Measurements from ENCODE around the gene SLC38A9.
"Not testable (repeated sequence)": the region's sequence is repeated elsewhere in the genome, so short reads cannot be mapped to it uniquely, and the experiment has no call there.

SLC38A9 gene, protein sequence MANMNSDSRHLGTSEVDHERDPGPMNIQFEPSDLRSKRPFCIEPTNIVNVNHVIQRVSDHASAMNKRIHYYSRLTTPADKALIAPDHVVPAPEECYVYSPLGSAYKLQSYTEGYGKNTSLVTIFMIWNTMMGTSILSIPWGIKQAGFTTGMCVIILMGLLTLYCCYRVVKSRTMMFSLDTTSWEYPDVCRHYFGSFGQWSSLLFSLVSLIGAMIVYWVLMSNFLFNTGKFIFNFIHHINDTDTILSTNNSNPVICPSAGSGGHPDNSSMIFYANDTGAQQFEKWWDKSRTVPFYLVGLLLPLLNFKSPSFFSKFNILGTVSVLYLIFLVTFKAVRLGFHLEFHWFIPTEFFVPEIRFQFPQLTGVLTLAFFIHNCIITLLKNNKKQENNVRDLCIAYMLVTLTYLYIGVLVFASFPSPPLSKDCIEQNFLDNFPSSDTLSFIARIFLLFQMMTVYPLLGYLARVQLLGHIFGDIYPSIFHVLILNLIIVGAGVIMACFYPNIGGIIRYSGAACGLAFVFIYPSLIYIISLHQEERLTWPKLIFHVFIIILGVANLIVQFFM

DNA sequence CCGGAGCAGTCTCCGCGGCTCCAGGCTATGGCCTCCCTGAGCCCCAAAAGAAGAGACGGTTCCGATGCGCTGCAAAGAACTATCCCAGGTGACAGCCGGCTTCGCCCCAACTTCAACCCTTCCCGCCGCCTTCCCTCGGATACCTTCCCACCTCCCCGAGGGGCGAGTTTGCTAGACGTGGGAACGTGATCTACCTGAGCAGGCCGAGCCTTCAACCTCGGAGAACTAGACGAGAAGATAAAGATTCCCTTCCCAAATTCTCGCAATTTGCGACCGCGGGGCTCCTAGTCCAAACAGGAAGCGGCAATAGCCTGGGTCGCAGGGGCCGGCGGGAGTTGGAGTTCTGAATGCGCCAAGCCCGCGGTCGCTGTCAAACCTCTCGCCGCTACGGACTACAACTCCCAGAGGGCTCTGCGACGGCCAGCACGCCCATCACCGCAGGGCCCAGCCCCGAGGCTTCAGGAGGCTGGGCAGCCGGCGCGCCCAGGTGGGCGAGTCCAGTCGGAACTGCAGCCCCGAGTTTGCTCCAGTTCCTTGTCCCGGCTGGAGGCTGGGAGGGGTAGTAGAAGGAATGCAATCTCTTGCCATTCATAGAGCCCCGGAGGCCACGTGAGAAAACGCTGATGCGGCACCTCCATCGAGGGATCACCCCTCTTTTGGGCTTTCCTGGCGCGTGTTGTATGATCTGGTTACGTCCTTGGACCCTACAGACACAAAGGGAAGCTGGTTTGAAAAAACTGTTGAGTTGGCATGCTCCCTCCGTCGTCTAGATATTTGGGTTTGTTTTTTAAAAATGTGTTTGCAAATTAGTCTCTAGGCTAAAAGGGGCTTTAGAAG lies at the start of gene SLC38A9:
Gene SLC38A9 (minus strand): TSS at position 302 of the 837 bp plus-strand sequence. CDS start 14,366 bp downstream, outside the sequence.
- peak; percentile 87 to 91 (median 89) for DNase-seq (ENCODE audit: low read depth in 2 of 3, low spot score in 1 of 3)

DNA sequence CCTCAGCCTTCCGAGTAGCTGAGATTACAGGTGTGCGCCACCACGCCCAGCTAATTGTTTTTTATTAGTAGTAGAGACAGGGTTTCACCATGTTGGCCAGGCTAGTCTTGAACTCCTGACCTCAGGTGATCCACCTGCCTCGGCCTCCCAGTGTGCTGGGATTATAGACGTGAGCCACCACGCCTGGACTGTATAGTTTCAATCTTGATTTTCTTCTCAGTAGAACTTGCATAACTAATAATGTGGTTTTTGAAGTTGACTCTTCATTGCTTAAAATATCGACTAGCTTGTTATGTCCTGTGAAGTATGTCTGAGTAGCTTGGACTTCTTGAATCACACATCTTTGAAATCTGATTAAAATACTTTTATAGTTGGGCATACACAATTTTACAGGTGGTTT lies 49.6 kb upstream of the SLC38A9 start:
- DNase-seq (ENCODE audit: low read depth in 2 of 3, low spot score in 1 of 3): not testable (repeated sequence)

DNA sequence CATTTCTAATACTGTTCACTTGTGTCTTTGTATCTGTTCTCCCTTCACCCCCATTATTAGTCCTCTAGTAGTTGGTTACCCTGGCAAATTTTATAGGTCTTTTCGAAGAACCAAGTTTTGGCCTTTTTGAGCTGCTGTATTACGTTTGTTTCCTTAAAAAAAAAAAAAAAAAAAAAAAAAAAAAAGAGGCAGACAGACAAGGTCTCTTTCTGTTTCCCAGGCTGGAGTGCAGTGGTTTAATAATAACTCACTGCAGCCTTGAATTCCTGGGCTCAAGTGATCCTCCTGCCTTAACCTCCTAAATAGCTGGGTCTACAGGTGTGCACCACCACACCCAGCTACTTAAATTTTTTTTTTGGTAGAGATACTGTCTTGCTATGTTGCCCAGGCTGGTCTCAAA lies 46.6 kb upstream of the SLC38A9 start:
- no peak for DNase-seq (ENCODE audit: low read depth in 2 of 3, low spot score in 1 of 3)

DNA sequence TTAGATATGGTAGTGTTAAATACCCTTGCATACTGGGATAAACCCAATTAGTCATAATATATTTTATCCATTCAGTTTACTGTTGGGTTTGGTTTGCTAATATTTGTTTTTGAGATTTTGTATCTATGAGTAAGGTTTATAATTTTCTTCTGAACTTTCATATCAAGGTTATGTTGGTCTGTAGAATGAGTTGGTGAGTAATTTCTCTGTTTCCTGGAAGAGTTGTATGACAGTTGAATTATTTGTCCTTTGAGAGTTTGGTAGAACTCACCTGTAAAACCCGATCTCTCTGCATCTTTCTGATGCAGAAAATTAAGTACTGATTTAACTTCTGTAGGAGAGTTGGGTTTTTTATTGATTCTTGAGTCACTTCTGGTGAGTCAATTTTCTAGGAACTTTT lies 46.1 kb upstream of the SLC38A9 start:
- no peak for DNase-seq (ENCODE audit: low read depth in 2 of 3, low spot score in 1 of 3)

DNA sequence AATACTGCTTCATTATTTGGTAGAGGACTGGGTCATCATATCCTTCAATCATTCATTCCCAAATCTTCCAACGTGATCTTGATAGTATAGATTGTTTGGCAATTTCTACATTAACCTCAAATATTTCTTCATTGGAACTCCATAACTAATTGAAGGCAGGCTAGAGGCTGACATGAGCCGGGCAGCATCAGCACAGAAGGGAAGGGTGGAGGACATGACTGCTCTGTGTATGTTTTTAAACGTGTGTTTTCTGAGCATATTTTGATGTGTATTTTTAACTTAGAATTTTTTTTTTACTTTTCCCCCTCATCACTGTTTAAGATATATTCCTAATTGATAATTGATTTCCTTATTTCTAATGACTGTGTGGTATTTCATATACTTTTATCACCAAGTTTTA lies 38.4 kb upstream of the SLC38A9 start:
- no peak for DNase-seq (ENCODE audit: low read depth in 2 of 3, low spot score in 1 of 3)

DNA sequence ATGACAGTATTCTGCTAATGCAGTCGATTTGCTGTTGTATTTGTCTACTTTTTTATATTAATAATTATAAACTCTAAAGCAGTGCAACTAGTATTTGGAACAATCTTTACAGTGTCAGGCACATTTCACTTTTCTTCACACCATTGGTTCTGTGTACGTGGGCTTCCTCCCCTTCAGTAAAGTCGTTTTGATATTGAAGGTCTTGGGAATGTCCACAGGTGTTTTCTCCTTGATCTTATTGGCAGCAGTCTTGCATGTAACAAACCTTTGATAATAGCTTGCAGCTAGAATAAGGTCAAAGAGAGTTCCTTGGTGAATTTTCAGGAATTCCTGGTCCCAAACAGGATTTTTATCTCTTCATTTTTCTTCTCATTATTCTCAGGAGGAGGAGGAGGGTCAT lies 37.9 kb upstream of the SLC38A9 start:
- DNase-seq (ENCODE audit: low read depth in 2 of 3, low spot score in 1 of 3): no peak

DNA sequence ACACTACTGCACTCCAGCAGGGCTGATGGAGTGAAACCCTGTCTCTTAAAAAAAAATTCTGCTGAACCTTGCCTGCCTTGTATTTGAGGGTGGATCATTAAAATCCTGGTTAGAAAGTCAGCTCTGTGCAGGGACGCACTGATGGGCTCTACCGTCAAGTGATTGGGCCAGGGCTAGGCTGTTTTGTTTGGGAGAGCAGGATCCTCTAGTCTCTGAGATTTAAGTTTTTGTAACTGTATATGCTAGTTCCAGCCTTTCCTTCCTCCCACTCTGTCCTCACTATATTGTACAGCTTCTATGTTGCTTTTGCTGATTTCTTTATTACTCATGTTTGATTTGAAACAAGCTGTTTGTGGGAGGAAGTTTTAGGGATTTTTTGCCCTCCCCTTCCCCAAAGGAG lies 37.3 kb upstream of the SLC38A9 start:
- no peak for DNase-seq (ENCODE audit: low read depth in 2 of 3, low spot score in 1 of 3)

DNA sequence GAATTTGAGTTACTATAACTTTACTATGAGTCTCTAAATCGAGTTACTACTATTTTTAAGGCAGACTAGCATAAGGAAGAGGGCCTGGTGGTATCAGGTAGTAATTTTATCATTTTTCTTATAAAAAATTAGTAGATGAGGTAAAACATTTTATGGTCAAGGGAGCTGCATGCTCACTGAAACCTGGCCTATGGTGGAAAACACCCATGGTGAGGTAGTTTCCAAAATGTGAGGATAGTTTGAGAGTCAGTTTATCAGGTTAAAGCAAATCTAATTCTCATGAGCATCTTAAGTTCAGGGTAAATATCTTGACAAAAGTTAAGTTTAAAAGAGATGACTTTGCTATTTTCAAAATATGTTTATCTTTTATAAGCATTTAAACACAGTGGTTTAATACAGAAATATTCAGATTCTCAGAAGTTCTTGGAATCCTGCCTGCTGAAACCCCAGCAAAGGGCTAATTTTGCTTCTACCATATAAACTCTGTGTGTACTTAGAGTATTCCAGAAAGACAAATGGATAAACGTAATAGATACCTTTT lies 35.7 kb upstream of the SLC38A9 start:
- DNase-seq (ENCODE audit: low read depth in 2 of 3, low spot score in 1 of 3): no peak

DNA sequence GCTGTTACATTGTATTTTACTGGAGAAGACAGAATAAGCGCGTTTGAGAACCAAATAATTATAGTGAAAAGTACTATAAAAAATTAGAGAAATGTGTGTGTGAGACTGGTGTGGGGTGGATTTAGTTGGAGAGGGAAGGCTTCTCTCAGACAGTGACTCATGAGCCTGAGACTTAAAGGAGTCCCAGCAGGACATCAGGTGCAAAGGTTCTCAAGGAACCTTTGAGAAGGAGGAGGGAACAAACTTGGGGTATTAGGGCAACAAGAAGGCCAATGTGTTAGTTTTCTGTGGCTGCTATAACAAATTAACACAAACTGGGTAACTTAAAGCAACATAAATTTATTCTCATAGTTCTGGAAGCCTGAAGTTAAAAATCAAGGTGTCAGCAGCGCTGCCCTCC lies 30.7 kb upstream of the SLC38A9 start:
- no peak for DNase-seq (ENCODE audit: low read depth in 2 of 3, low spot score in 1 of 3)

DNA sequence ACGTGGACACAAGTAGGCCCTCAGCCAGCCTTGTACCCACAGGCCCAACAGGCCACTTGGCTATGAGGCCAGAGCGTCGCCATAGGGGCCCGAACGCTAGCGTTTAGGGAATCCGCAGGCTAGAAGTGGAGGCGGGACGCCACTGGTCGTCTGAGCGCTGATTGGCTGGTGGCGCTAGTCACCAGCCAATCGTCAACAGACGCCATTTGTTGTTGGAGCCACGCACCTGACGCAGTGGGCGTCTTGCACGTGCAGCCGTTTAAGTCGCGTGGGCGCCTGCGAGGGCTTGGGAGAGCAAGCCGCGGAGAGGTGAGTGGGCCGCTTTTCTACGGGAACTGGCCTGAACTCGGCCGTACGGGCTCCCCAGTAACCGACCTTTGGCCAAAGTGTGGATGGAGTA lies 25.7 kb upstream of the SLC38A9 start, which contains the start of gene DDX4:
Gene DDX4 (plus strand): TSS at position 269 of the 400 bp plus-strand sequence. CDS start 903 bp downstream, outside the sequence.
- no peak for DNase-seq (ENCODE audit: low read depth in 2 of 3, low spot score in 1 of 3)

DNA sequence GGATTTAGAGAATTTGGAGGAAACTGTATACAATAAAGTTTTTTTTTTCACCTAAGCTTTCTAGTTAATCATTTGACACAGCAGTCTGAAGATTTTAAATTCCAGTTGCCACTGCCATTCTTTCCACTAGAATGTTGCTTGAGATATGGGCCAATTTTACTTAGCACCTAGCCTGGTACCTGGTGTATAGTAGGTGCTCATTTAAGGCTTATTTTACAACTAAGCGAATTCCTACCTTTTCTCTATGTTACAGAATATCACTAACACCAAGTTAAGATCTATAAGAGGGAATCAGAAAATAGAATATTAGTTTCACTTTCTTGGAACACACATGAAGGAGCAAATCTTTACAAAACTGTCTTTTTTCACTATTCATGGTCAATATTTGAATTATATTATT lies 22.5 kb upstream of the SLC38A9 start:
- DNase-seq (ENCODE audit: low read depth in 2 of 3, low spot score in 1 of 3): no peak

DNA sequence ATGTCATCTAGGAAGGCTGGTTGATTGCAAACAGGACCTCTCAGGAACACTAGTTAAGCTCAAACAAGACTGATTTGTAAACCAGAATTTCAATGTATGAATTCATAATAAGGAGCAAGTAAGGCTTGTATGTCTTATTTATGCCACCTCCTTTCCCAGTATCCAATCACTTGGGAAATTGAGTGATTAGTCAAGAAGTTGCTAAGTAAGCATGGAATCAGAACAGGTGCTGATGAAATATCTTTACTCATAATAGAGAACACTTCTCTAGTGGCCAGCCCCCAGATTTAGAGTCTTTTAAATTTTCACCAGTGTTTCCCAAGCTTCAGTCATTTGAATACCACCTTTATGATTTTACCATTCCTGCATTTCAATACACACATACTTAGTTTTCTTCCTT lies 20.5 kb upstream of the SLC38A9 start:
- DNase-seq (ENCODE audit: low read depth in 2 of 3, low spot score in 1 of 3): no peak

DNA sequence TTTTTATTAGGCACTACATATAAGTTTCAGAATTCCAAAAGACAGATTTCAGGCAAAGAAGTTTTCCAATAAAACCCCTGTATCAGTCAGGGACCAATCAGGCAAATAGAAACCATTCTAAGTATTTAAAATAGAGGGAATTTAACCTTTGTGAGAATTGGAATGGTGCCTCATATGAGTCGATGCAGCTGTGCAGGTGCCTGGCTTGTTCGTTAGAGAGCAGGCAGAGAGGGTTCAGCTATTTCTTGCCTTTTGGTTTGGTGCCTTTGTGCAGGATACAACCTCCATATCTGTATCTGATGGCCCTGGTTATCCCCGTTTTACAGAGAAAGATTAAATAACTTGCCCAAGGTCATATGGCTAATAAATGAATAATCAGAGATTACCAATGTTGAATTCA lies 19.7 kb upstream of the SLC38A9 start:
- no peak for DNase-seq (ENCODE audit: low read depth in 2 of 3, low spot score in 1 of 3)

DNA sequence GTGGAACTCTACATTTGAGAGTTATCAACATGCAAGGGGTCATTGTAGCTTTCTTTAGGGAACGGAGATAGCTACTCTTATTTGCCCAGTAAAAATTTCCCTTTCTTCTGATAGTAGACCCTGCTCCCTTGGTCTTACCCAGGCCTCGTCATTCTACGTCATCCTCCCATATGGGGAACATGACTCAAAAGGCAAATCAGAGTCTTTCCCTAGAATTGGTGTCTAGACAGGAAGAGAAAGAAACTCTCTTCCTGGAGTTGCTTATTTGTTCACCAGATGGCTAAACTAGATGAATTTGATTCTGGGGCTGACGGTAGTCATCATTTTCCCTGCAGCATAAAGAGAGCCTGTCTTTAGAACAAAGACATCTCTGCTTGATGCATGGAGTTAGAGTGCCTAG lies 12.2 kb upstream of the SLC38A9 start:
- DNase-seq (ENCODE audit: low read depth in 2 of 3, low spot score in 1 of 3): no peak

DNA sequence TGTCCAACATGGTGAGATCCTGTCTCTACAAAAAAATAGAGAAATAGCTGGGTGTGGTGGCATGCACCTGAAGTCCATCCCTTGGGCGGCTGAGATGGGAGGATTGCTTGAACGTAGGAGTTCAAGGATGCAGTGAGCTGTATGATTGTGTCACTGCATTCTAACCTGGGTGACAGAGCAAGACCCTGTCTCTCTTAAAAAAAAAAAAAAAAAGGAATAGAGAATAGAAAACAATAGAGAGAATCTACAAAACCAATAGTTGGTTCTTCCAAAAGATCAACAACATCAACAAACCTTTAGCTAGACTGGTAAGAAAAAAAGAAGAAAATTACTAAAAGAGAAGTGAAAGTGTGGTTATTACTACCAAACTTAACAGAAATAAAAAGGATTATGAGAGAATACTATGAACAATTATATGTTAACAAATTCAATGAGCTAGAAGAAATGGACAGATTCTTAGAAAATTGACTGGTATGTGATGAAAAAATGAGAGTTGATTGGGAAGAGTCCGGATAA lies 8.1 kb upstream of the SLC38A9 start:
- DNase-seq (ENCODE audit: low read depth in 2 of 3, low spot score in 1 of 3): no peak

DNA sequence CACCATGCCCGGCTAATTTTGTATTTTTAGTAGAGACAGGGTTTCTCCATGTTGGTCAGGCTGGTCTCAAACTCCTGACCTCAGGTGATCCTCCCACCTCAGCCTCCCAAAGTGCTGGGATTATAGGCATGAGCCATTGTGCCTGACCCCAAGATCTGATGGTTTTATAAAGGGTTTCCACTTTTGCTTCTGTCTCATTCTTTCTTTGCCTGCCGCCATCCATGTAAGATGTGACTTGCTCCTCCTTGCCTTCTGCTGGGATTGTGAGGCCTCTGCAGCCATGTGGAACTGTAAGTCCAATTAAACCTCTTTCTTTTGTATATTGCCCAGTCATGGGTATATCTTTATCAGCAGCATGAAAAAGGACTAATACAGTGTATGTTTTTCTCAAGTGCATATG lies 6.9 kb upstream of the SLC38A9 start:
- DNase-seq (ENCODE audit: low read depth in 2 of 3, low spot score in 1 of 3): not testable (repeated sequence)

DNA sequence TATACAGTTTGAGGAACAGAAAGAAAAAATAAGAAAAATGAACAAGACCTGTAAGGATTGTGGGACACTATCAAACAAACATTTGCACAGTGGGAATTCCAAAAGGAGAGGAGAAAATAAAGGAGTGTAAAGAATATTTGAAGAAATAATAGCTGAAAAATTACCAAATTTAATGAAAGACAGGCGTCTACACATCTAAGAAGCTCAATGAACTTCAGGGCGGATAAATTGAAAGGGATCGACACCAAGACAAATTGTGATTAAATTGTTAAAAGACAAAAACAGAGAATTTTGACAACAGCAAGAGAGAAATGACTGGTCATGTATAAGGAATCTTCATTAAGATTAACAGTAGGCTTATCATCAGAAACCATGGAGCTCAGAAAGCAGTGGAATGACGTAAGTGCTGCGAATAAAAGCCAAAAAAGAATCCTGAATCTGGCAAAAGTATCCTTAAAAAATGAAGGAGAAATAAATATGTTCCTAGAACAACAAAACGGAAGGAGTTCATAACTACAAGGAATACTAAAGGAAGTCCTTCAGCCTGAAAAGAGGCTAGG lies 3.5 kb upstream of the SLC38A9 start:
- DNase-seq (ENCODE audit: low read depth in 2 of 3, low spot score in 1 of 3): no peak

DNA sequence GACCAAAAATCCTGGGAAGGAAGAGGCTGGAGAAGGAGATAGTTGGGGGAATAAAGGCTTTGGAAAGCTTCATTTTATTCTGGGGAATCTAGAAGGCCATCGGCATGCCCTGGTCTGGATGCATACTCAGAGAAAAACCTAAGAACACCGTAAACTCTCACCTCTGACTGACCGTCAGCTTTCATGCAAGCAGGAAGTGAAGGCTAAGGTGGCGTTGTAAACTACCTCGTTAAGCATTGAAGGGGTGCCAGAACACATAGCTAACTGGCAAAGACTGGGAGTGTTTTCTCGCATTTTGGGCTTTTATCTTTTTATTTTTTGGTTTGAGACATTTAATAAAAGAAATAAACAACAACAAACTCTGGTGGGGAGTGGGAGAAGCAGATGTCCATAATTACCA lies 2.6 kb upstream of the SLC38A9 start:
- no peak for DNase-seq (ENCODE audit: low read depth in 2 of 3, low spot score in 1 of 3)

DNA sequence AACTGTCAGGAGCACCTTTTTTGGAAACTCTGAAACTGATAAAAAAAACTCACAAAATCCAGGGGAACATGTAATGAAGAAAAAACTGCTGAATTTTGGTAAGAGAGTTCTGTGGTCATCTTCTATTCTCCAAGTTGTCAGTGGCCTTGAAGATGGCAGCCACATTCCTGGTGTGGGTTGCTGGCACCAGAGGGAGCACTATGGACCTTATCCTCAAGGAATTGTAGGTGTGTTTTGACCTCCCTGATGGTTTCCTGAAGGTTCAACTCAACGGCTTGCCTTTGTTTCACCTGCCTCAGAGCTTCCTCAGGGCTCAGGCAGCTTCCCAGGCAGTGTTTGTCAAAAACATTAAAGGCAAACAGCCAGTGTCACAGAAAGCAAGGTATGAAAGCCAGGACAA lies 2.2 kb upstream of the SLC38A9 start:
- DNase-seq (ENCODE audit: low read depth in 2 of 3, low spot score in 1 of 3): no peak

DNA sequence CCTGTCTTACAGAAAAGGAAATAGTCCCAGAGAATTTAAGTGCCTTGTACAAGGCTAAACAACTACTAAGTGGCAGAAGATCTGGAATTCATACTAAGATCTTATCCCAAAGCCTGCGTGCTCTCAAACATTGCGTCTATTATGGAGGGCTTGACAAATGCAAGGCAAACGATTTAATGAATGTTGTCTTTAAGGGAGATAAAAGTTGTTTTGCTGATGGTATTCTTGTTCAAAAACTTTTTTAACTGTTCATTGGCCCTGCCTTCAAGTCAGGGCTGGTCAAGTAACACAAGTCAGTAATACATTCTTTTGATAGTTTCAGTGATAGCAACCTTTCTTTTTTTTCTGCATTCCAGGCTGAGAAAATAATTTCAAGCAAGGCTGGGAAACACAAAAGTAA lies 1.7 kb upstream of the SLC38A9 start:
- no peak for DNase-seq (ENCODE audit: low read depth in 2 of 3, low spot score in 1 of 3)

DNA sequence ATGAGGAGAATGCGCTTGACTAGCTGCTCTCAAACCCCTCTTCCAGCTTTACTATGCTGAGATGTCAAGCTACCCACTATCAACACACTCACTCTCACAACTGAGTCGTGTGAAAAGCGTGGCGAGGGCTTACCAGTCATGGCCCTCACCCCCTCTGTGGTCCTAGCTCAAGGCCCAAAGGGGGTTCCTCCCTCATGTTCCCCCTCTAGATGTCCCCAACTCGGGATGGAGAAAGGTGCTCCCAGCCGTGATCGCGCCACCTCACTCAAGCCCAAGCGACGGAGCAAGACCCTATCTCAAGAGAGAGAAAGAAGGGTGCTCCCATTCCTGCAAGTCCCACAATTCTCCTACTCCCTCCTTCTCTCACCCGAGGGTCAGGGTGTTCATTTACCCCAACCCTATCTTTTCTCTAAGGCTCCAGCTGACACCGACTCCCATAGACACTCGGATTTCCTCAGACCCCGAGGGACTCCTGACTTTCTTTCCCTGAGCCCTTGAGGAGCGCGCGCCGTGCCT lies 559 bp downstream of the SLC38A9 start:
- no peak for DNase-seq (ENCODE audit: low read depth in 2 of 3, low spot score in 1 of 3)
